PC-3 (cell line): ENCODE measurements around the gene KRT6A.
"Not testable (repeated sequence)": the region's sequence is repeated elsewhere in the genome, so short reads cannot be mapped to it uniquely, and the experiment has no call there.

ENCODE experiments used
- CTCF ChIP-seq: fragments of 300-600 bp; sonication (generic); conservative IDR thresholded peaks from 2 replicates; pipeline ENCODE4 v1.5.1; 2017; ENCODE audit warnings: antibody characterized with exemption, low read depth, mild to moderate bottlenecking, low read length
- EZH2phosphoT487 ChIP-seq: fragments of 300-600 bp; sonication (generic); IDR thresholded peaks from 2 replicates; pipeline ENCODE4 v1.6.1; 2018; ENCODE audit warnings: mild to moderate bottlenecking, antibody characterized with exemption, low read length, borderline replicate concordance

GRCh38 chr12:52492405-52492804 is 652 bp downstream of the KRT6A start:
- not testable (repeated sequence) for TF ChIP-seq CTCF, EZH2phosphoT487
